H9 (cell line): ENCODE measurements around the gene ATP6V0A1. TPM values are rescaled to one million over a fixed set of nuclear protein-coding genes. Genes with fewer than 3 reads are reported as not detected.

Experiments used
- DNase-seq: peaks from one replicate; pipeline ENCODE4 v3.0.0-alpha.2; 2017
- H2AFZ ChIP-seq: one replicate; pipeline ENCODE4 v1.6.1; 2013; ENCODE audit warnings: mild to moderate bottlenecking, low read length, control low read depth, moderate library complexity
- H2AK5ac ChIP-seq: 2 replicates; pipeline ENCODE4 v1.6.1; 2013; ENCODE audit warnings: low read length, control low read depth, mixed read lengths; ENCODE audit not compliant: insufficient read length
- H2BK120ac ChIP-seq: one replicate; pipeline ENCODE4 v1.6.1; 2013; ENCODE audit warnings: low read depth, mild to moderate bottlenecking, low read length, control low read depth, inconsistent platforms; ENCODE audit not compliant: poor library complexity, severe bottlenecking
- H2BK12ac ChIP-seq: 2 replicates; pipeline ENCODE4 v1.6.1; 2013; ENCODE audit warnings: low read length, control low read depth, mixed read lengths, low read depth; ENCODE audit not compliant: insufficient read length
- H2BK15ac ChIP-seq: 2 replicates; pipeline ENCODE4 v1.6.1; 2013; ENCODE audit warnings: low read depth, low read length, control low read depth
- H2BK20ac ChIP-seq: one replicate; pipeline ENCODE4 v1.6.1; 2013; ENCODE audit warnings: low read depth, mild to moderate bottlenecking, low read length, control low read depth, inconsistent platforms; ENCODE audit not compliant: poor library complexity, severe bottlenecking
- H2BK5ac ChIP-seq: 2 replicates; pipeline ENCODE4 v1.6.1; 2013; ENCODE audit warnings: low read length, control low read depth, mixed read lengths; ENCODE audit not compliant: insufficient read length
- H3K14ac ChIP-seq: 2 replicates; pipeline ENCODE4 v1.6.1; 2013; ENCODE audit warnings: low read length, control low read depth; ENCODE audit not compliant: insufficient read depth
- H3K18ac ChIP-seq: 2 replicates; pipeline ENCODE4 v1.6.1; 2013; ENCODE audit warnings: low read depth, mild to moderate bottlenecking, mixed read lengths, low read length, control low read depth; ENCODE audit not compliant: insufficient read length
- H3K23ac ChIP-seq: 2 replicates; pipeline ENCODE4 v1.6.1; 2013; ENCODE audit warnings: low read length, control low read depth, mixed read lengths, low read depth; ENCODE audit not compliant: insufficient read length
- H3K23me2 ChIP-seq: 2 replicates; pipeline ENCODE4 v1.6.1; 2013; ENCODE audit warnings: low read depth, mild to moderate bottlenecking, mixed read lengths, low read length, control low read depth; ENCODE audit not compliant: insufficient read length, poor library complexity, severe bottlenecking
- H3K27ac ChIP-seq: 2 replicates; pipeline ENCODE4 v1.5.1; 2013; ENCODE audit warnings: low read length, control low read depth, mixed read lengths, low read depth; ENCODE audit not compliant: insufficient read length
- H3K27me3 ChIP-seq: 2 replicates; pipeline ENCODE4 v1.6.1; 2013; ENCODE audit warnings: low read length, control low read depth, inconsistent platforms; ENCODE audit not compliant: insufficient read depth
- H3K4ac ChIP-seq: 2 replicates; pipeline ENCODE4 v1.6.1; 2013; ENCODE audit warnings: low read depth, mild to moderate bottlenecking, control low read depth, inconsistent platforms, low read length, moderate library complexity
- H3K4me1 ChIP-seq: 2 replicates; pipeline ENCODE4 v1.6.1; 2013; ENCODE audit warnings: low read length, control low read depth, inconsistent platforms; ENCODE audit not compliant: insufficient read depth
- H3K4me2 ChIP-seq: 2 replicates; pipeline ENCODE4 v1.6.1; 2013; ENCODE audit warnings: low read length, control low read depth, mixed read lengths; ENCODE audit not compliant: insufficient read length, insufficient read depth
- H3K56ac ChIP-seq: 2 replicates; pipeline ENCODE4 v1.6.1; 2013; ENCODE audit warnings: low read depth, mild to moderate bottlenecking, mixed read lengths, low read length, control low read depth; ENCODE audit not compliant: insufficient read length
- H3K79me1 ChIP-seq: 2 replicates; pipeline ENCODE4 v1.6.1; 2013; ENCODE audit warnings: low read depth, mild to moderate bottlenecking, moderate library complexity, low read length, control low read depth, inconsistent platforms; ENCODE audit not compliant: insufficient read depth, poor library complexity, severe bottlenecking
- H3K79me2 ChIP-seq: 2 replicates; pipeline ENCODE4 v1.6.1; 2013; ENCODE audit warnings: low read length, control low read depth, inconsistent platforms; ENCODE audit not compliant: insufficient read depth
- H3K9ac ChIP-seq: 2 replicates; pipeline ENCODE4 v1.6.1; 2013; ENCODE audit warnings: low read length, control low read depth, mixed read lengths; ENCODE audit not compliant: insufficient read length; ENCODE audit errors: extremely low read depth
- H3K9me3 ChIP-seq: one replicate; pipeline ENCODE4 v1.6.1; 2013; ENCODE audit warnings: low read depth, low read length, inconsistent platforms; ENCODE audit not compliant: control insufficient read depth
- H3T11ph ChIP-seq: one replicate; pipeline ENCODE4 v1.6.1; 2013; ENCODE audit warnings: mild to moderate bottlenecking, low read length, control low read depth, inconsistent platforms
- H4K20me1 ChIP-seq: one replicate; pipeline ENCODE4 v1.6.1; 2013; ENCODE audit not compliant: control insufficient read depth, insufficient read length, insufficient read depth
- H4K5ac ChIP-seq: 2 replicates; pipeline ENCODE4 v1.6.1; 2013; ENCODE audit warnings: low read depth, mild to moderate bottlenecking, mixed read lengths, low read length, control low read depth; ENCODE audit not compliant: insufficient read length
- H4K8ac ChIP-seq: replicated peaks from 2 replicates; pipeline ENCODE4 v1.6.1; 2013; ENCODE audit warnings: low read length, control low read depth, mixed read lengths, low read depth; ENCODE audit not compliant: insufficient read length
- H4K91ac ChIP-seq: 2 replicates; pipeline ENCODE4 v1.6.1; 2013; ENCODE audit warnings: low read depth, mild to moderate bottlenecking, moderate library complexity, mixed read lengths, low read length, control low read depth; ENCODE audit not compliant: insufficient read length
- H3K27ac Mint-ChIP-seq, 3 experiments: 2 replicates in 2 of 3; 3 replicates in 1 of 3; pipeline ENCODE4 v1.8.0; 2020 to 2021; ENCODE audit warnings: mixed read lengths in 3 of 3, mild to moderate bottlenecking in 1 of 3, moderate library complexity in 1 of 3
- H3K27me3 Mint-ChIP-seq: 2 replicates; pipeline ENCODE4 v1.8.0; 2021; ENCODE audit warnings: low read depth, mild to moderate bottlenecking, moderate library complexity, mixed read lengths
- H3K36me3 Mint-ChIP-seq, 3 experiments: 2 replicates in 2 of 3; 3 replicates in 1 of 3; pipeline ENCODE4 v1.8.0; 2020 to 2021; ENCODE audit warnings: low read depth in 3 of 3, mixed read lengths in 3 of 3; ENCODE audit not compliant: insufficient read depth in 1 of 3
- H3K4me1 Mint-ChIP-seq, 2 experiments: 2 replicates each; pipeline ENCODE4 v1.8.0; 2020; ENCODE audit warnings: mixed read lengths in 2 of 2
- H3K4me3 Mint-ChIP-seq, 2 experiments: 2 replicates in 1 of 2; 3 replicates in 1 of 2; pipeline ENCODE4 v1.8.0; 2020 to 2021; ENCODE audit warnings: mild to moderate bottlenecking in 2 of 2, mixed read lengths in 2 of 2, moderate library complexity in 1 of 2
- H3K9me3 Mint-ChIP-seq, 2 experiments: 2 replicates in 1 of 2; 3 replicates in 1 of 2; pipeline ENCODE4 v1.8.0; 2020; ENCODE audit warnings: mild to moderate bottlenecking in 2 of 2, mixed read lengths in 2 of 2, moderate library complexity in 1 of 2
- WGBS: extraction: QIAGEN DNeasy Blood & Tissue Kit; methylation state at CpG from one replicate; pipeline ENCODE4 v1.1.7; 2013; ENCODE audit warnings: missing lambda C conversion rate, low lambda C conversion rate, mixed read lengths; ENCODE audit not compliant: insufficient read length; ENCODE audit errors: extremely low coverage; 5-methylcytosine and 5-hydroxymethylcytosine counted together
- total RNA-seq: library from RNA; stranded (reverse); gene quantifications from 2 replicates; pipeline ENCODE4 v1.2.1, GENCODE V29; 2021
- TF ChIP-seq, protein P1 (sequence below): fragments of 200-600 bp; sonication (generic); conservative IDR thresholded peaks from 3 replicates; pipeline ENCODE4 v1.8.0; 2021; ENCODE audit warnings: antibody characterized with exemption, mild to moderate bottlenecking

The ATP6V0A1 gene
- total RNA-seq, 1 experiment from 2014 or later = 54.1 TPM

- no peak overlapping the region for H3K23ac ChIP-seq
- Mint-ChIP-seq H3K27me3 (no peaks in the 10 kb centered on the region), H3K9me3 (no peaks in the 10 kb centered on the region), H3K4me3 (peak overlapping the region; percentile 92 to 96; a peak in 4 of 5 replicates), H3K4me1 (peaks cover 25 to 34% of the 10 kb centered on the region in 2 experiments), H3K27ac (no peak overlapping the region), H3K36me3 (peaks cover 0 to 23% (median 20%) of the 10 kb centered on the region in 3 experiments; a peak in 6 of 7 replicates)
- H2BK20ac ChIP-seq = no peak overlapping the region
- no peaks in the 10 kb centered on the region for H3K9me3 ChIP-seq
- H4K91ac ChIP-seq = no peak overlapping the region
- no peaks in the 10 kb centered on the region for H3K79me1 ChIP-seq
- H2BK5ac ChIP-seq = no peak overlapping the region
- no peaks in the 10 kb centered on the region for H3K79me2 ChIP-seq
- no peak overlapping the region for H2AK5ac ChIP-seq
- H3K4me1 ChIP-seq = no peaks in the 10 kb centered on the region
- no peak overlapping the region for H3K18ac ChIP-seq
- no peak overlapping the region for H4K5ac ChIP-seq
- DNase-seq = no peak
- no peak overlapping the region for H4K8ac ChIP-seq
- no peaks in the 10 kb centered on the region for H4K20me1 ChIP-seq
- H3K4me2 ChIP-seq = peak overlapping the region; percentile 97
- H3K4ac ChIP-seq = no peak overlapping the region
- no peak overlapping the region for H3K56ac ChIP-seq
- TF ChIP-seq, protein P1, sequence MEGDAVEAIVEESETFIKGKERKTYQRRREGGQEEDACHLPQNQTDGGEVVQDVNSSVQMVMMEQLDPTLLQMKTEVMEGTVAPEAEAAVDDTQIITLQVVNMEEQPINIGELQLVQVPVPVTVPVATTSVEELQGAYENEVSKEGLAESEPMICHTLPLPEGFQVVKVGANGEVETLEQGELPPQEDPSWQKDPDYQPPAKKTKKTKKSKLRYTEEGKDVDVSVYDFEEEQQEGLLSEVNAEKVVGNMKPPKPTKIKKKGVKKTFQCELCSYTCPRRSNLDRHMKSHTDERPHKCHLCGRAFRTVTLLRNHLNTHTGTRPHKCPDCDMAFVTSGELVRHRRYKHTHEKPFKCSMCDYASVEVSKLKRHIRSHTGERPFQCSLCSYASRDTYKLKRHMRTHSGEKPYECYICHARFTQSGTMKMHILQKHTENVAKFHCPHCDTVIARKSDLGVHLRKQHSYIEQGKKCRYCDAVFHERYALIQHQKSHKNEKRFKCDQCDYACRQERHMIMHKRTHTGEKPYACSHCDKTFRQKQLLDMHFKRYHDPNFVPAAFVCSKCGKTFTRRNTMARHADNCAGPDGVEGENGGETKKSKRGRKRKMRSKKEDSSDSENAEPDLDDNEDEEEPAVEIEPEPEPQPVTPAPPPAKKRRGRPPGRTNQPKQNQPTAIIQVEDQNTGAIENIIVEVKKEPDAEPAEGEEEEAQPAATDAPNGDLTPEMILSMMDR = no peak
- H3K23me2 ChIP-seq = peaks cover 8% of the 10 kb centered on the region
- H2BK15ac ChIP-seq = no peak overlapping the region
- H2AFZ ChIP-seq = no peak overlapping the region
- H2BK120ac ChIP-seq = no peak overlapping the region
- H3K27me3 ChIP-seq = no peaks in the 10 kb centered on the region
- no peak overlapping the region for H3K27ac ChIP-seq
- no CpG with 5 or more reads among the region's 6 CpGs for WGBS
- no peak overlapping the region for H3K9ac ChIP-seq
- no peak overlapping the region for H3K14ac ChIP-seq
- no peak overlapping the region for H2BK12ac ChIP-seq
- H3T11ph ChIP-seq = no peak overlapping the region
Observed at GRCh38 chr17:42459801-42460281, 1.2 kb downstream of the ATP6V0A1 start.
